ENCODE results near the gene GABRA5. TPM values are rescaled to one million over a fixed set of nuclear protein-coding genes. Genes with fewer than 3 reads are reported as not detected.
"Not testable (repeated sequence)": the region's sequence is repeated elsewhere in the genome, so short reads cannot be mapped to it uniquely, and the experiment has no call there.

GABRA5 gene
- total RNA-seq, result not detected

GRCh38 chr15:26866298-26867199 is at the start of gene GABRA5:
GABRA5 (plus strand) TSS chr15:26867062; CDS start chr15:26869249, 2,187 bp downstream.
- peak in 1 of 2 donors; percentile 53 for DNase-seq (ENCODE audit: low spot score in 2 of 2)
- TF ChIP-seq POLR2A (IDR thresholded peaks at IDR 0.05) (no peak), CTCF (IDR thresholded peaks at IDR 0.05) (no peak)
- no peak within 1 kb of the TSS for H3K4me3 ChIP-seq (ENCODE audit: low read depth, poor library complexity, severe bottlenecking)
- intact Hi-C loops (cut with DNase I; ENCODE audit: low total_unique reads), result no loop called here
- 15 to 16% methylated on average over 25 to 45 of the region's 63 CpGs for WGBS, 2 donors

- DNase-seq (ENCODE audit: low spot score in 2 of 2); H3K4me3 ChIP-seq (ENCODE audit: low read depth, poor library complexity, severe bottlenecking); intact Hi-C loops (cut with DNase I; ENCODE audit: low total_unique reads): not testable (repeated sequence)
- WGBS, 2 donors, result 64 to 90% methylated on average over 9 to 24 of the region's 36 CpGs
These were observed 35.7 kb upstream of the GABRA5 start for GRCh38 chr15:26831191-26831590.

DNA sequence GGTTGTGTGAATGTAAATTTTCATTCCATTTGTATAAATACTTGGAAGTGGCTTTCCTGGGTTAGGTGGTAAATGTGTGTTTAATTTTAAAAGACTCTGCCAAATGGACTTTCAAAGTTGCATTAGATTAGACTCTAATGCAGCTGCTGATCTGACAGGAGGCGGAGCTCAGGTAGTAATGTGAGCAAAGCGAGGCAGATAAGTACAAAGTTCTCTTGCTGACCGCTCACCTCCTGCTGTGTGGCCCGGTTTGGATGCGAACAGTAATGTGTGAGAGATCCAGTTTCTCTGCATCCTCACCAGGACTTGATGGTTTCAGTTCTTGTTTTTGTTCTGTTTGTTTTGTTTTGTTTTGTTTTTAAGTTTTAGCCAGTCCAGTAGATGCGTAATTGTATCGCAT is 34.9 kb upstream of the GABRA5 start:
- DNase-seq (ENCODE audit: low spot score in 2 of 2), result no peak
- TF ChIP-seq POLR2A (IDR thresholded peaks at IDR 0.05) (no peak), CTCF (IDR thresholded peaks at IDR 0.05) (no peak)
- 75 to 94% methylated on average over 7 of the region's 7 CpGs for WGBS, 2 donors
- intact Hi-C loops (cut with DNase I; ENCODE audit: low total_unique reads), result no loop called here
- H3K4me3 ChIP-seq (ENCODE audit: low read depth, poor library complexity, severe bottlenecking), result no peak overlapping the region

GRCh38 chr15:26838742-26839460 is 28.0 kb upstream of the GABRA5 start:
- DNase-seq (ENCODE audit: low spot score in 2 of 2), result no peak
- intact Hi-C loops (cut with DNase I; ENCODE audit: low total_unique reads), result no loop called here
- no peak for TF ChIP-seq POLR2A (IDR thresholded peaks at IDR 0.05)
- no peak for TF ChIP-seq CTCF (IDR thresholded peaks at IDR 0.05)
- H3K4me3 ChIP-seq (ENCODE audit: low read depth, poor library complexity, severe bottlenecking), result no peak overlapping the region
- WGBS, 2 donors, result 67 to 73% methylated on average over 26 of the region's 26 CpGs

DNA sequence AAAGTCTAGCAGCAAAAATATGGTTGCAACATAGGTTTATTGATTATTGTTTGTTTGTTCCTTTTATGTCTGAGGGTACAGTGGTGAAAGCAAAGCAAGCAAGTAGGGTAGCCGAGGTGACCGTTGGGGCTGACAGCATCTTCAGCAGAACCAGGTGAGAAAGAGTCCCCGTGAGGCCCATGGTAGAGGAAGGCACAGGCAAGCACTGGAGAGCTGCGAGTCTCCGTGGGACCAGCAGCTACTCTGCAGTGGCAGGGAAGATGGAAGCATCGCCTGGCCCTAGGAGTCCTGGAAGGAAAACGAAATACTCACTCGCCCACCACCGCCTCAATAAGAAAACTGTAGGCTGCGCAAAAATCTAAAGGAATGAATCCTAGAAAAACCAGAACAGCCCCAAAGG is 25.3 kb upstream of the GABRA5 start:
- no peak for DNase-seq (ENCODE audit: low spot score in 2 of 2)
- intact Hi-C loops (cut with DNase I; ENCODE audit: low total_unique reads), result no loop called here
- TF ChIP-seq CTCF (IDR thresholded peaks at IDR 0.05) (no peak), POLR2A (IDR thresholded peaks at IDR 0.05) (no peak)
- WGBS, 2 donors, result 78% methylated on average over 10 of the region's 10 CpGs
- no peak overlapping the region for H3K4me3 ChIP-seq (ENCODE audit: low read depth, poor library complexity, severe bottlenecking)

DNA sequence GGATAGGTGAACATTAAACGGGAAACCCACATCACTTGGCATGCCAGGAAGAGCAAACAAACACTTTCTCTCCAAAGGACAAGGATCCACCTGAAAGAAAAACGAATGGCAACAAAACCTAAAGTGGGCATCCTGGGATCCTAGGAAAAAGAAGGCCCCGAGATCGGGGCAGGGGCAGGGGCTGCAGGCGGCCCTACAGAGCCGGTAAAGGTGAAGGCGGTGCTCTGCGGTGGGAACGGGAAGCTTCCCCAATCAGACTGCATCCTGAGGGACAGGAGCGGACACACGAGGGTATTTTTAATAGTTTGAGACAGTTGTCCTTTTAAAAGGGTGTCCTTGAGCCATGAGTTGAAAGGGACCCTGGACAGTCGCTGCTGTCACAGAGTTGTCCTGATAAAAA is 24.9 kb upstream of the GABRA5 start:
- intact Hi-C loops (cut with DNase I; ENCODE audit: low total_unique reads), result no loop called here
- H3K4me3 ChIP-seq (ENCODE audit: low read depth, poor library complexity, severe bottlenecking), result no peak overlapping the region
- no peak for DNase-seq (ENCODE audit: low spot score in 2 of 2)
- 64 to 78% methylated on average over 12 of the region's 12 CpGs for WGBS, 2 donors
- TF ChIP-seq CTCF (IDR thresholded peaks at IDR 0.05) (no peak), POLR2A (IDR thresholded peaks at IDR 0.05) (no peak)
